CD4-positive, alpha-beta T cell (primary cell): ENCODE results near the gene CMTM5. TPM values are rescaled to one million over a fixed set of nuclear protein-coding genes. Genes with fewer than 3 reads are reported as not detected.

Experiments
- ATAC-seq: fragments of 200-7000 bp; cut with Tn5 transposase; one replicate; pipeline ENCODE4 v1.10.0; 2022; ENCODE audit warnings: mild to moderate bottlenecking; ENCODE audit not compliant: poor library complexity
- CTCF ChIA-PET: fragments of 350-600 bp; sonication (Branson Sonifier 250); formaldehyde crosslinking; loops from one replicate; lab custom pipeline; 2021; ENCODE audit warnings: antibody characterized with exemption, inconsistent platforms; lab: Charles Lee
- POLR2A ChIA-PET: fragments of 350-600 bp; sonication (Branson Sonifier 250); formaldehyde crosslinking; loops from one replicate; lab custom pipeline; 2021; ENCODE audit warnings: antibody characterized with exemption, inconsistent platforms; lab: Charles Lee
- DNase-seq, 14 experiments: peaks; one replicate each; pipeline ENCODE4 v3.0.0-alpha.2; 2013 to 2020; ENCODE audit warnings: mixed read lengths in 2 of 14
- H3K27ac ChIP-seq, 2 donors: one replicate each; pipeline versions ENCODE4 v1.5.1 to v1.7.0; 2013; ENCODE audit warnings: low read length in 2 of 2, low read depth in 1 of 2, mild to moderate bottlenecking in 1 of 2
- H3K27me3 ChIP-seq, 2 experiments: 1 replicate in 1 of 2; 2 replicates in 1 of 2; pipeline versions ENCODE4 v1.6.1 to v1.7.0; 2013; ENCODE audit warnings: low read length in 2 of 2, control low read depth in 1 of 2, mild to moderate bottlenecking in 1 of 2, moderate library complexity in 1 of 2; ENCODE audit not compliant: insufficient read depth in 2 of 2, control insufficient read depth in 1 of 2
- H3K36me3 ChIP-seq: one replicate; pipeline ENCODE4 v1.6.1; 2013; ENCODE audit warnings: low read length, control low read depth; ENCODE audit not compliant: insufficient read depth
- H3K4me1 ChIP-seq: one replicate; pipeline ENCODE4 v1.6.1; 2013; ENCODE audit warnings: low read length, control low read depth; ENCODE audit not compliant: insufficient read depth
- H3K4me3 ChIP-seq: one replicate; pipeline ENCODE4 v1.5.1; 2013; ENCODE audit warnings: mild to moderate bottlenecking, low read length, moderate library complexity
- H3K9me3 ChIP-seq, 2 experiments: 1 replicate in 1 of 2; 2 replicates in 1 of 2; pipeline versions ENCODE4 v1.6.1 to v1.7.0; 2013; ENCODE audit warnings: low read length in 2 of 2, mild to moderate bottlenecking in 2 of 2, control low read depth in 1 of 2, moderate library complexity in 1 of 2; ENCODE audit not compliant: control insufficient read depth in 1 of 2, insufficient read depth in 1 of 2
- H3K27ac Mint-ChIP-seq: one replicate; pipeline ENCODE4 v1.8.0; 2020; ENCODE audit warnings: mixed read lengths
- H3K27me3 Mint-ChIP-seq: one replicate; pipeline ENCODE4 v1.8.0; 2021; ENCODE audit warnings: mixed read lengths
- H3K36me3 Mint-ChIP-seq: one replicate; pipeline ENCODE4 v1.8.0; 2021; ENCODE audit warnings: low read depth, mixed read lengths
- H3K4me1 Mint-ChIP-seq: one replicate; pipeline ENCODE4 v1.8.0; 2021; ENCODE audit warnings: low read depth, mixed read lengths
- H3K4me3 Mint-ChIP-seq: one replicate; pipeline ENCODE4 v1.8.0; 2020; ENCODE audit warnings: mild to moderate bottlenecking, mixed read lengths
- H3K9me3 Mint-ChIP-seq: one replicate; pipeline ENCODE4 v1.8.0; 2020; ENCODE audit warnings: mixed read lengths
- CTCF ChIP-seq: fragments of 200-600 bp; IDR thresholded peaks from one replicate; pipeline ENCODE4 v1.8.0; 2022; ENCODE audit warnings: antibody characterized with exemption, mild to moderate bottlenecking
- intact Hi-C, 2 experiments: fragments of 100-400 bp; cut with DNase I in 1 of 2; cut with micrococcal nuclease in 1 of 2; formaldehyde crosslinking; loops; one replicate each; pipeline versions ENCODE4 v1.15.1 to v1.9.0; 2023 to 2025; cut with DNase I, micrococcal nuclease
- total RNA-seq, 174 experiments: library from RNA in 2 of 174; stranded (reverse) in 2 of 174; gene quantifications; one replicate each; pipeline ENCODE4 v1.2.3 and lab custom pipeline; 2021 to 2026

CMTM5 gene
- total RNA-seq, 2 experiments from 2014 or later = not detected

- no peaks in the 10 kb centered on the region for H3K9me3 Mint-ChIP-seq
- Histone ChIP-seq H3K36me3 (no peaks in the 10 kb centered on the region), H3K27ac (no peak overlapping the region), H3K9me3 (no peaks in the 10 kb centered on the region), H3K4me3 (no peak overlapping the region), H3K27me3 (no peaks in the 10 kb centered on the region), H3K4me1 (no peaks in the 10 kb centered on the region)
- peak; percentile 53 to 84 (median 67) for DNase-seq
- H3K27ac Mint-ChIP-seq = no peak overlapping the region
- peak; percentile 96 for ATAC-seq
- CTCF ChIA-PET = interaction anchor here (0.8 to 1.6 kb wide), 11 partner anchors 12 to 259 kb away, joined by 3 to 9 read pairs (median 4); partner anchors contain the start of gene PABPN1
- H3K27me3 Mint-ChIP-seq = peaks cover 24% of the 10 kb centered on the region
- no peaks in the 10 kb centered on the region for H3K36me3 Mint-ChIP-seq
- peak; percentile 89 for TF ChIP-seq CTCF
- intact Hi-C loops = loop anchor here (1.0 to 2.0 kb wide), 3 partner anchors 51 to 259 kb away; no protein-coding TSS in a partner anchor
- POLR2A ChIA-PET = interaction anchor here (0.7 to 1.3 kb wide), 4 partner anchors 77 to 311 kb away, joined by 3 to 5 read pairs (median 4); partner anchors contain the start of gene PPP1R3E
- no peaks in the 10 kb centered on the region for H3K4me1 Mint-ChIP-seq
- no peak overlapping the region for H3K4me3 Mint-ChIP-seq
Measured at GRCh38 chr14:23379366-23380196, 2.7 kb downstream of the CMTM5 start.

GRCh38 chr14:23380197-23380914, 3.5 kb downstream of the CMTM5 start:
- POLR2A ChIA-PET = interaction anchor here (1.2 to 1.3 kb wide), 3 partner anchors 78 to 312 kb away, joined by 3 to 5 read pairs (median 4); partner anchors contain the start of gene PPP1R3E
- Histone ChIP-seq H3K4me1 (no peaks in the 10 kb centered on the region), H3K27ac (no peak overlapping the region), H3K27me3 (no peaks in the 10 kb centered on the region), H3K9me3 (no peaks in the 10 kb centered on the region), H3K4me3 (no peak overlapping the region), H3K36me3 (no peaks in the 10 kb centered on the region)
- TF ChIP-seq CTCF = peak; percentile 27
- H3K4me3 Mint-ChIP-seq = no peak overlapping the region
- peaks cover 24% of the 10 kb centered on the region for H3K27me3 Mint-ChIP-seq
- DNase-seq = no peak
- no peak overlapping the region for H3K27ac Mint-ChIP-seq
- H3K9me3 Mint-ChIP-seq = no peaks in the 10 kb centered on the region
- intact Hi-C loops = loop anchor here (1.0 to 2.0 kb wide), 3 partner anchors 52 to 260 kb away; no protein-coding TSS in a partner anchor
- no peaks in the 10 kb centered on the region for H3K36me3 Mint-ChIP-seq
- ATAC-seq = no peak
- CTCF ChIA-PET = interaction anchor here (0.6 to 1.6 kb wide), 12 partner anchors 12 to 260 kb away, joined by 3 to 9 read pairs (median 4); partner anchors contain the start of gene PABPN1
- H3K4me1 Mint-ChIP-seq = no peaks in the 10 kb centered on the region

- POLR2A ChIA-PET = interaction anchor here (1.2 to 1.3 kb wide), 2 partner anchors 116 to 312 kb away, joined by 3 to 4 read pairs; no protein-coding TSS in a partner anchor
Measured at GRCh38 chr14:23380976-23381375, 4.1 kb downstream of the CMTM5 start.

More at GRCh38 chr14:23380976-23381375, 4.1 kb downstream of the CMTM5 start:
- no peak for DNase-seq
- Histone ChIP-seq H3K27me3 (no peaks in the 10 kb centered on the region), H3K27ac (no peak overlapping the region), H3K36me3 (no peaks in the 10 kb centered on the region), H3K9me3 (no peaks in the 10 kb centered on the region), H3K4me1 (no peaks in the 10 kb centered on the region), H3K4me3 (no peak overlapping the region)
- TF ChIP-seq CTCF = no peak
- CTCF ChIA-PET = interaction anchor here (0.6 to 1.6 kb wide), 3 partner anchors 19 to 199 kb away, joined by 3 to 5 read pairs (median 3); partner anchors contain the start of gene PABPN1
- intact Hi-C loops = loop anchor here (1.0 to 2.0 kb wide), 3 partner anchors 53 to 260 kb away; no protein-coding TSS in a partner anchor
- H3K27me3 Mint-ChIP-seq = peaks cover 24% of the 10 kb centered on the region
- no peaks in the 10 kb centered on the region for H3K9me3 Mint-ChIP-seq
- no peak for ATAC-seq
- H3K36me3 Mint-ChIP-seq = no peaks in the 10 kb centered on the region
- no peak overlapping the region for H3K27ac Mint-ChIP-seq
- H3K4me1 Mint-ChIP-seq = no peaks in the 10 kb centered on the region
- no peak overlapping the region for H3K4me3 Mint-ChIP-seq
